Neural cell (in vitro differentiated cells): ENCODE data around the gene ASXL1. TPM values are rescaled to one million over a fixed set of nuclear protein-coding genes. Genes with fewer than 3 reads are reported as not detected.

Source experiments
- H2AFZ ChIP-seq: fragments of 200-600, 300-800 bp; sonication (generic), shearing (Covaris generic); 2 replicates; pipeline ENCODE4 v1.6.0; 2014; ENCODE audit warnings: low read depth, mild to moderate bottlenecking, antibody characterized with exemption, low read length, moderate library complexity
- H3F3A ChIP-seq: fragments of 200-600 bp; shearing (Covaris generic); 2 replicates; pipeline ENCODE4 v1.6.1; 2016; ENCODE audit warnings: mild to moderate bottlenecking, moderate library complexity, mixed read lengths, antibody characterized with exemption, low read length; ENCODE audit not compliant: insufficient read depth, poor library complexity, severe bottlenecking
- H3K27ac ChIP-seq: fragments of 200-600, 300-800 bp; sonication (generic), shearing (Covaris generic); 2 replicates; pipeline ENCODE4 v1.5.1; 2014; ENCODE audit warnings: mild to moderate bottlenecking, low read length, moderate library complexity
- H3K27me3 ChIP-seq: fragments of 300-800, 200-600 bp; sonication (generic), shearing (Covaris generic); 2 replicates; pipeline ENCODE4 v1.6.0; 2014; ENCODE audit warnings: mild to moderate bottlenecking, low read depth, low read length, moderate library complexity; ENCODE audit not compliant: insufficient read depth
- H3K36me3 ChIP-seq: fragments of 300-800, 200-600 bp; sonication (generic), shearing (Covaris generic); 2 replicates; pipeline ENCODE4 v1.5.1; 2014; ENCODE audit warnings: mild to moderate bottlenecking, antibody characterized with exemption, low read length, moderate library complexity; ENCODE audit not compliant: insufficient read depth
- H3K4me2 ChIP-seq: fragments of 300-800, 200-600 bp; sonication (generic), shearing (Covaris generic); 2 replicates; pipeline ENCODE4 v1.6.0; 2014; ENCODE audit warnings: mild to moderate bottlenecking, low read length
- H3K4me3 ChIP-seq: fragments of 300-800, 200-600 bp; sonication (generic), shearing (Covaris generic); 2 replicates; pipeline ENCODE4 v1.5.1; 2014; ENCODE audit warnings: mild to moderate bottlenecking, low read length, moderate library complexity
- H3K79me2 ChIP-seq: fragments of 200-600 bp; shearing (Covaris generic); replicated peaks from 2 replicates; pipeline ENCODE4 v1.6.0; 2014; ENCODE audit warnings: mild to moderate bottlenecking, low read length, moderate library complexity; ENCODE audit not compliant: insufficient read depth
- H3K9ac ChIP-seq: fragments of 300-800, 200-600 bp; sonication (generic), shearing (Covaris generic); 2 replicates; pipeline ENCODE4 v1.6.1; 2016; ENCODE audit warnings: mild to moderate bottlenecking, low read length, mixed read lengths
- H3K9me2 ChIP-seq: fragments of 200-600 bp; shearing (Covaris generic); 2 replicates; pipeline ENCODE4 v1.6.1; 2016; ENCODE audit warnings: mild to moderate bottlenecking, low read length, mixed read lengths; ENCODE audit not compliant: insufficient read depth
- H3K9me3 ChIP-seq: fragments of 200-600, 300-800 bp; sonication (generic), shearing (Covaris generic); 2 replicates; pipeline ENCODE4 v1.6.1; 2016; ENCODE audit warnings: mild to moderate bottlenecking, mixed run types, low read length, moderate library complexity, mixed read lengths
- H4K20me1 ChIP-seq: fragments of 200-600 bp; shearing (Covaris generic); 2 replicates; pipeline ENCODE4 v1.6.1; 2016; ENCODE audit warnings: mild to moderate bottlenecking, mixed run types; ENCODE audit not compliant: insufficient read depth
- CTCF ChIP-seq: fragments of 450-650 bp; IDR thresholded peaks from 2 replicates; pipeline ENCODE4 v1.5.1; 2014; ENCODE audit warnings: antibody characterized with exemption, mild to moderate bottlenecking, moderate library complexity; ENCODE audit not compliant: poor library complexity, severe bottlenecking
- EP300 ChIP-seq: fragments of 450-650 bp; conservative IDR thresholded peaks from 2 replicates; pipeline ENCODE4 v1.6.1; 2014; ENCODE audit warnings: antibody characterized with exemption, mild to moderate bottlenecking, moderate library complexity; ENCODE audit not compliant: poor library complexity, severe bottlenecking
- EZH2 ChIP-seq: fragments of 200-600, 300-800 bp; shearing (Covaris generic), sonication (generic); IDR thresholded peaks from 2 replicates; pipeline ENCODE4 v1.6.1; 2014; ENCODE audit warnings: antibody characterized with exemption, low read length, borderline replicate concordance, mild to moderate bottlenecking; ENCODE audit not compliant: insufficient read depth, poor library complexity, severe bottlenecking
- MXI1 ChIP-seq: fragments of 450-650 bp; conservative IDR thresholded peaks from 2 replicates; pipeline ENCODE4 v1.6.1; 2014; ENCODE audit warnings: antibody characterized with exemption, mild to moderate bottlenecking; ENCODE audit not compliant: poor library complexity, severe bottlenecking
- POLR2AphosphoS5 ChIP-seq: IDR thresholded peaks from 2 replicates; pipeline ENCODE4 v1.6.1; 2012
- RAD21 ChIP-seq: fragments of 450-650 bp; conservative IDR thresholded peaks from 2 replicates; pipeline ENCODE4 v1.6.1; 2014; ENCODE audit warnings: antibody characterized with exemption, mild to moderate bottlenecking, moderate library complexity
- REST ChIP-seq: IDR thresholded peaks from 2 replicates; pipeline ENCODE4 v1.6.1; 2012; ENCODE audit warnings: borderline replicate concordance
- SMC3 ChIP-seq: fragments of 450-650 bp; conservative IDR thresholded peaks from 2 replicates; pipeline ENCODE4 v1.6.1; 2014; ENCODE audit warnings: antibody characterized with exemption, mild to moderate bottlenecking, moderate library complexity; ENCODE audit not compliant: poor library complexity
- TAF1 ChIP-seq: IDR thresholded peaks from 2 replicates; pipeline ENCODE4 v1.6.1; 2012; ENCODE audit warnings: low read depth
- polyA plus RNA-seq: library from polyadenylated mRNA; depleted of rRNA; stranded (reverse); fragments of >200 nt; gene quantifications from 2 replicates; pipeline ENCODE4 v1.2.3, GENCODE V29; 2014

Gene ASXL1
- polyA plus RNA-seq, 1 donor from 2014 or later = 45.9 TPM

- H3F3A ChIP-seq = no peaks in the 10 kb centered on the region
- TF ChIP-seq EZH2 (no peak), CTCF (no peak), RAD21 (no peak), MXI1 (no peak)
- H3K27me3 ChIP-seq = no peaks in the 10 kb centered on the region
- no peak overlapping the region for H3K4me3 ChIP-seq
- no peaks in the 10 kb centered on the region for H3K9me2 ChIP-seq
- H3K79me2 ChIP-seq = peaks cover 22% of the 10 kb centered on the region
- peaks cover 14% of the 10 kb centered on the region for H4K20me1 ChIP-seq
- no peaks in the 10 kb centered on the region for H3K36me3 ChIP-seq
- H3K4me2 ChIP-seq = no peak overlapping the region
- H3K27ac ChIP-seq = no peak overlapping the region
- no peak overlapping the region for H2AFZ ChIP-seq
- no peak overlapping the region for H3K9ac ChIP-seq
- H3K9me3 ChIP-seq = no peaks in the 10 kb centered on the region
These were observed 95.5 kb downstream of the ASXL1 start for GRCh38 chr20:32453467-32454163.

GRCh38 chr20:32454164-32455145, 96.3 kb downstream of the ASXL1 start:
- Histone ChIP-seq H3K9ac (no peak overlapping the region), H3F3A (no peaks in the 10 kb centered on the region), H3K4me2 (no peak overlapping the region), H2AFZ (no peak overlapping the region), H3K9me3 (no peaks in the 10 kb centered on the region), H3K79me2 (peaks cover 25% of the 10 kb centered on the region), H4K20me1 (peaks cover 17% of the 10 kb centered on the region), H3K27me3 (no peaks in the 10 kb centered on the region), H3K4me3 (no peak overlapping the region), H3K9me2 (no peaks in the 10 kb centered on the region), H3K27ac (no peak overlapping the region), H3K36me3 (no peaks in the 10 kb centered on the region)
- TF ChIP-seq EP300 = no peak
- no peak for TF ChIP-seq RAD21
- no peak for TF ChIP-seq REST
- no peak for TF ChIP-seq SMC3
- TF ChIP-seq POLR2AphosphoS5 = no peak
- TF ChIP-seq TAF1 = no peak
- TF ChIP-seq EZH2 = no peak
- TF ChIP-seq CTCF = no peak
- no peak for TF ChIP-seq MXI1
